SIG-M5 treated with dmso at 0.1 percent for 504 hours (cell line): Measurements from ENCODE around the gene PCDHGC4.

ENCODE experiments used
- DNase-seq: peaks from one replicate; lab custom pipeline; 2025; ENCODE audit not compliant: unreplicated experiment; lab: John Stamatoyannopoulos, UW

PCDHGC4 gene

GRCh38 chr5:141490271-141490670 lies 5.4 kb downstream of the PCDHGC4 start:
- DNase-seq: no peak

- no peak for DNase-seq
These were observed 5.9 kb downstream of the PCDHGC4 start for GRCh38 chr5:141490771-141491170.

- DNase-seq: no peak
These were observed 6.7 kb downstream of the PCDHGC4 start for GRCh38 chr5:141491323-141492167.

DNA sequence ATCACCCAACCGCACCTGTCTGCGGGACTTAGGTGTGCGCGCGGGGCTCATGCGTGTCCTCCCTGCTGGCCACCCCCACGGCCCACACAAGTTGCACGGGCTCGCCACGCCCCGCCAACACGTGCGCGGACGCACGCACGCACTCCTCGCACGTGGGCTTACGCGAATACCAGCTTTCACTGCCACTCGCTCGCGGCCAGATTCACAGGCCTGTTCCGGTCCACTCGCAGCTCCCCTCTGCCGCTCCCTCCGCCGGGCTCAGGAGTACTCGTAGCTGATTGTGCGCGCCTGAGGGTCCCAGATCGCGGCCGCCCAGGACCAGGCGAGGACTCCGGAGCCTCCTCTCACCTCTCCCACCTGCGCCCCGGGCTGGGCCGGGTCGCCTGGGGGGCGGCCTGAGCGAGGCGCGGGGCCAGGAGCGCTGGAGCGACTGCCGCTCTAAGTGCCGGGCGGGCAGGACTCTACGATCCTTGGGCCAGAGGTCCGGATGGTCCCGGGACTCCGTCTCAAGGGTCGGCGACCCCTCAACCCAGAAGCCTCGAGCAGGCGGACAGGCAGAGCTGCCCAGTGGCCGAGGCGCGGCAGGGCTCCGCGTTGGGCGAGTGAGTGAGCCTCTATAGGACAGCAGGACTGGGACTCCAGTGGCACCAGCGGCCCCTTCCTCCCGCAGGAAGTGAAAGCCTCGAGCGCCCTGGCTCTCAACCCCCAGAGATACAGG lies 7.5 kb downstream of the PCDHGC4 start:
- no peak for DNase-seq

GRCh38 chr5:141493500-141494422 lies 8.9 kb downstream of the PCDHGC4 start:
- DNase-seq: no peak

GRCh38 chr5:141494761-141495452 lies 10.1 kb downstream of the PCDHGC4 start:
- DNase-seq: no peak

- no peak for DNase-seq
These were observed 10.6 kb downstream of the PCDHGC4 start for GRCh38 chr5:141495453-141495811.

DNA sequence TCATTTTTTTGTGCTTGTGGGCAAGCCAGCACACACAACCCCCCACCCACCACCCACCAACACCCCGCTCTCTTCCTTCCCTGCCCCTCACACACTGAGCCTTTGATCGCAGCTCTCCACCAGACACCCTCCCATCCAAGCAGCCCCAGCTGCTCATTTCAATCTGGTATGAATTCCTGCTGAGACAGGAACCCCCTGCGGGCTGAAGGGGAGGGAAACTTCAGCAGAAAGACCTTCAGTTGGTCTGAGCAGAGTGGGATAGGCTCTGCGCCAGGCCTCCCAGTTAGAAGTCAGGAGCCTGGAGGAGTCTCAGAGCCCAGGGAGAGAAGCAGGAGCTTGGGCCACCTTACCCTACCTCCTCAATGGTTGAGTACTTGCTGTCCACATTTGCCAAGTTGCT lies 11.2 kb downstream of the PCDHGC4 start:
- no peak for DNase-seq

- DNase-seq: no peak
These were observed 16.9 kb downstream of the PCDHGC4 start for GRCh38 chr5:141501761-141502160.

GRCh38 chr5:141503681-141504080 lies 18.9 kb downstream of the PCDHGC4 start:
- DNase-seq: no peak

- no peak for DNase-seq
These were observed 19.4 kb downstream of the PCDHGC4 start for GRCh38 chr5:141504216-141504615.

GRCh38 chr5:141506381-141507155 lies 21.7 kb downstream of the PCDHGC4 start:
- no peak for DNase-seq

DNA sequence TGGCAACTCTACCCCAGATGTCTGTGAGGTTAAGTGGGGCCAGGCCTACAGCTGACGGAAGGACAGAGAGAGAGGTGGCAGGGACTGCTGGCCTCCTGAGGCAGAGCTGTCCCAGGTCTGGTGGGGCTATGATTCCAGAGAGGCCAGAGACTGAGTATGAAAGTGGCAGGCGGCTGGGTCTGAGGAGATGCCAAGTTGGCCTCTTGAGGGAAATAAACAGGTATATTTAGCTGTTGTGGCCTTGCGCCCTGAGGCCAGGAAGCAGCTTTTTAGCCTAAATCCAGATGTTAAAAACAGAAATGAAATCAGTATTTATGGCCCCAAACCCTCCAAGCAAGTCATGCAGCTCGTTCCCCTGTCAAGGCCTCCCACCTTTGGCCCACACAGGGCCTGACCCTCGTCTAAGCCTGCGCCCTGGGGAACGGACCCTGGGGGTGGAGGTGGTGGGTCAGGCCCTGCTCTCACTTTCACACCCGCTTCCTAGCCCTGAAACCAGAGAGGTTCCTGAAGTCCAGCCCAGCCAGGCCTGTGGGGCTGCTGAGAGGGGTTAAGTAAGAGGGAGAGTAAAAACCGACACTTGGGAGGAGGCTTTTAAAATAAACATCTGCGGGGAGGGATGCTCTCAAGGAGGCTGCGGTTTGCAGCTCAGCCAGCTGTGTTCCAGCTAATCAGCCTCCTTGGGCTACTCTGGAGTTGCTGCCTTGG lies 22.7 kb downstream of the PCDHGC4 start:
- peak; percentile 84 for DNase-seq

DNA sequence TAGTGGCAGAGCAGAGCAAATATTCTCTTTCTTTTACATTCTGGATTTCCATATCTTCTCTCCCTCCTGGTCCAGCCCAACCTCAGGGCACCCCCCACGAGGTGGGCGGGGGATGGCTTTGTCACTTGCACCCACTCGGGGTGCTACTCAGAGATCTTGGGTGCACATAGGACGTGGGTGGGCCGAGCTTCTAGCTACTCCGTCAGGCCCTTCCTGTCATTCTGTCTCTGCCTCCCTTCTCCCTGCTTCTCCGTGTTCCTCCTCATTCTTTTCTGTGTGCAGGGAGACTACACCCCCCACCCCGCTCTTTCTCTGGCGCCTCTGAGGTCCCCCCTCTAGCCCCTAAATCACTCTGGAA lies 23.6 kb downstream of the PCDHGC4 start:
- peak; percentile 34 for DNase-seq

- DNase-seq: peak; percentile 93
These were observed 24.2 kb downstream of the PCDHGC4 start for GRCh38 chr5:141508798-141509611.

- DNase-seq: no peak
These were observed 25.3 kb downstream of the PCDHGC4 start for GRCh38 chr5:141510160-141510559.

GRCh38 chr5:141510850-141511601 lies 26.2 kb downstream of the PCDHGC4 start:
- DNase-seq: no peak

DNA sequence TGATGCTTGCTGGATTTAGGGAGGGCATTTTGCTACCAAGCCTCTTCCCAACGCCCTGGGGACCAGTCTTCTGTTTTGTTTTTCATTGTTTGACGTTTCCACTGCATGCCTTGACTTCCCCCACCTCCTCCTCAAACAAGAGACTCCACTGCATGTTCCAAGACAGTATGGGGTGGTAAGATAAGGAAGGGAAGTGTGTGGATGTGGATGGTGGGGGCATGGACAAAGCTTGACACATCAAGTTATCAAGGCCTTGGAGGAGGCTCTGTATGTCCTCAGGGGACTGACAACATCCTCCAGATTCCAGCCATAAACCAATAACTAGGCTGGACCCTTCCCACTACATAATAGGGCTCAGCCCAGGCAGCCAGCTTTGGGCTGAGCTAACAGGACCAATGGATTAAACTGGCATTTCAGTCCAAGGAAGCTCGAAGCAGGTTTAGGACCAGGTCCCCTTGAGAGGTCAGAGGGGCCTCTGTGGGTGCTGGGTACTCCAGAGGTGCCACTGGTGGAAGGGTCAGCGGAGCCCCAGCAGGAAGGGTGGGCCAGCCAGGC lies 27.0 kb downstream of the PCDHGC4 start:
- DNase-seq: no peak
